ENCODE results near the gene NOL12.

DNA sequence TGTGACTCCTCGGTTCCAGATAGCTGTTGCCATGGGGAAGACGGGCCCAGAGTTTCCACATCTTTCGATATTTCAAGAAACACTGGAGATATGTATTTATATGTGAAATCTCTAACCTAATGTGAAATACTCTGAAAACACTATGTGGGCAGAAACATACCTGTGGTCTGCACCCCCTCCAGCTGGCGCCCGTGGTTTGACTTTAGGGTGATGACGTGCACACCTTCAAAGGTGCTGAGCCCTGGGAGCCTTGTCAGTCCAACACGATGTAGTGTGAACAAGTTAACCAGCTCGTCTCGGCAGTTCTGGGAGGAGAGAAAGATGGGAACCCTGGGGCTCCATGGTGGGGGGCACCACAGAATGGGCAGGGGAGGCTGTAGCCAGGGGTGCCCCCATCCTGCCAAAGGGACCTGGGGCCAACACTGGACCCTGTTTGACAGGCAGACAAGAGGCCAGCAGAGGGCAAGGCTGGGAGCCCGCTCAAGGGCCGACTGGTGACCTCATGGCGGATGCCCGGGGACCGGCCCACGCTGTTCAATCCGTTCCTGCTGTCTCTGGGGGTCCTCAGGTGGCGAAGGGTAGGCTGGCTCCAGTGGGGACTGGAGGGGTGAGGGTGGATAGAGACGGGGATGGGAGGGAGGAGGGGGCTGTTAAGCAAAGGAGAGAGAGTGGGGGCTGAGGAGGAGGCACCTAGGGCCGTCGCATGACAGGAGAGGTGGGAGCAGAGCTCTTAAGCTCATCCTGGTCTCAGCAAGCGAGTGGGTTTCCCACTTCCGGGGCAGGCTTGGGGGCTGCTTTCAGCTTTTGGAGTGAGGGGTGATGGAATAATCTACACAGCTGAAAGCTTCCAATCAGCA is 54.5 kb downstream of the NOL12 start:
- TF ChIP-seq POLR2A (IDR thresholded peaks at IDR 0.05) = no peak
- TF ChIP-seq, protein P1, sequence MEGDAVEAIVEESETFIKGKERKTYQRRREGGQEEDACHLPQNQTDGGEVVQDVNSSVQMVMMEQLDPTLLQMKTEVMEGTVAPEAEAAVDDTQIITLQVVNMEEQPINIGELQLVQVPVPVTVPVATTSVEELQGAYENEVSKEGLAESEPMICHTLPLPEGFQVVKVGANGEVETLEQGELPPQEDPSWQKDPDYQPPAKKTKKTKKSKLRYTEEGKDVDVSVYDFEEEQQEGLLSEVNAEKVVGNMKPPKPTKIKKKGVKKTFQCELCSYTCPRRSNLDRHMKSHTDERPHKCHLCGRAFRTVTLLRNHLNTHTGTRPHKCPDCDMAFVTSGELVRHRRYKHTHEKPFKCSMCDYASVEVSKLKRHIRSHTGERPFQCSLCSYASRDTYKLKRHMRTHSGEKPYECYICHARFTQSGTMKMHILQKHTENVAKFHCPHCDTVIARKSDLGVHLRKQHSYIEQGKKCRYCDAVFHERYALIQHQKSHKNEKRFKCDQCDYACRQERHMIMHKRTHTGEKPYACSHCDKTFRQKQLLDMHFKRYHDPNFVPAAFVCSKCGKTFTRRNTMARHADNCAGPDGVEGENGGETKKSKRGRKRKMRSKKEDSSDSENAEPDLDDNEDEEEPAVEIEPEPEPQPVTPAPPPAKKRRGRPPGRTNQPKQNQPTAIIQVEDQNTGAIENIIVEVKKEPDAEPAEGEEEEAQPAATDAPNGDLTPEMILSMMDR (IDR thresholded peaks at IDR 0.05 in 8 of 11, conservative IDR thresholded peaks at IDR 0.05 in 3 of 11) = no peak
- TF ChIP-seq POLR2AphosphoS5 (IDR thresholded peaks at IDR 0.05) = no peak

Measured in spleen (tissue), 7 donors.